Prostate gland (tissue), 2 donors: ENCODE data around the gene WDR26.

Source experiments
- POLR2A ChIP-seq: fragments of 450-650 bp; IDR thresholded peaks from one replicate; pipeline ENCODE4 v1.6.1; 2016; ENCODE audit warnings: antibody characterized with exemption, mild to moderate bottlenecking
- TF ChIP-seq, protein P1 (sequence below), 4 experiments: fragments of 200-600 bp in 2 of 4; fragments of 450-650 bp in 2 of 4; sonication (generic) in 2 of 4; IDR thresholded peaks; 1 replicate in 3 of 4; 2 replicates in 1 of 4; pipeline ENCODE4 v1.5.1; 2016 to 2019; ENCODE audit warnings: antibody characterized with exemption in 4 of 4, mild to moderate bottlenecking in 2 of 4, moderate library complexity in 2 of 4

DNA sequence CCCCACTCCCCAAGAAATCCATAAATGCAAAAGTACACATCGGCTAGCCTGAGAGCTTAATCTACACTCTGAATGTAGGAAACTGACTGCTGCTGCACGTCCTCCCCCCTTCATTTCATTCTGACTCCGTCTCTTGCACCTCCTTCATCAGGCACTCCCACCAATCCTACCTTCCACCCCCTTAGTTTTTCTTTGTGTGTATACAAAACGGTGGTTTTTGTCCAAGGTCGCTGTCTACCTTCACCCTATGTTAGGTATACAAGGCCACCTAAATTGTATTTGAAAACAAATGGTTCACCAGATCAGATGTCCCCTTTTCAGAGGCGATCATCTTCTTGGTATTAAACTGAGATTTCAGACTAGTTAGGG lies 1.9 kb downstream of the WDR26 start:
- TF ChIP-seq, protein P1, sequence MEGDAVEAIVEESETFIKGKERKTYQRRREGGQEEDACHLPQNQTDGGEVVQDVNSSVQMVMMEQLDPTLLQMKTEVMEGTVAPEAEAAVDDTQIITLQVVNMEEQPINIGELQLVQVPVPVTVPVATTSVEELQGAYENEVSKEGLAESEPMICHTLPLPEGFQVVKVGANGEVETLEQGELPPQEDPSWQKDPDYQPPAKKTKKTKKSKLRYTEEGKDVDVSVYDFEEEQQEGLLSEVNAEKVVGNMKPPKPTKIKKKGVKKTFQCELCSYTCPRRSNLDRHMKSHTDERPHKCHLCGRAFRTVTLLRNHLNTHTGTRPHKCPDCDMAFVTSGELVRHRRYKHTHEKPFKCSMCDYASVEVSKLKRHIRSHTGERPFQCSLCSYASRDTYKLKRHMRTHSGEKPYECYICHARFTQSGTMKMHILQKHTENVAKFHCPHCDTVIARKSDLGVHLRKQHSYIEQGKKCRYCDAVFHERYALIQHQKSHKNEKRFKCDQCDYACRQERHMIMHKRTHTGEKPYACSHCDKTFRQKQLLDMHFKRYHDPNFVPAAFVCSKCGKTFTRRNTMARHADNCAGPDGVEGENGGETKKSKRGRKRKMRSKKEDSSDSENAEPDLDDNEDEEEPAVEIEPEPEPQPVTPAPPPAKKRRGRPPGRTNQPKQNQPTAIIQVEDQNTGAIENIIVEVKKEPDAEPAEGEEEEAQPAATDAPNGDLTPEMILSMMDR (IDR thresholded peaks at IDR 0.05) = no peak
- no peak for TF ChIP-seq POLR2A
